Mammary epithelial cell (primary cell): ENCODE results near the gene CEP128.

Experiments
- EZH2 ChIP-seq: IDR thresholded peaks from 2 replicates; pipeline ENCODE4 v1.6.1; 2012; ENCODE audit warnings: low read length, inconsistent platforms, borderline replicate concordance
- TF ChIP-seq, protein P1 (sequence below), 2 donors: IDR thresholded peaks in 1 of 2; conservative IDR thresholded peaks in 1 of 2; 2 replicates each; pipeline ENCODE4 v1.5.1; 2011 to 2012; ENCODE audit warnings: inconsistent platforms in 2 of 2, low read length in 2 of 2, mild to moderate bottlenecking in 2 of 2, control low read depth in 1 of 2, low read depth in 1 of 2; ENCODE audit not compliant: insufficient read depth in 1 of 2; ENCODE audit errors: extremely low read depth in 1 of 2

- TF ChIP-seq, protein P1, sequence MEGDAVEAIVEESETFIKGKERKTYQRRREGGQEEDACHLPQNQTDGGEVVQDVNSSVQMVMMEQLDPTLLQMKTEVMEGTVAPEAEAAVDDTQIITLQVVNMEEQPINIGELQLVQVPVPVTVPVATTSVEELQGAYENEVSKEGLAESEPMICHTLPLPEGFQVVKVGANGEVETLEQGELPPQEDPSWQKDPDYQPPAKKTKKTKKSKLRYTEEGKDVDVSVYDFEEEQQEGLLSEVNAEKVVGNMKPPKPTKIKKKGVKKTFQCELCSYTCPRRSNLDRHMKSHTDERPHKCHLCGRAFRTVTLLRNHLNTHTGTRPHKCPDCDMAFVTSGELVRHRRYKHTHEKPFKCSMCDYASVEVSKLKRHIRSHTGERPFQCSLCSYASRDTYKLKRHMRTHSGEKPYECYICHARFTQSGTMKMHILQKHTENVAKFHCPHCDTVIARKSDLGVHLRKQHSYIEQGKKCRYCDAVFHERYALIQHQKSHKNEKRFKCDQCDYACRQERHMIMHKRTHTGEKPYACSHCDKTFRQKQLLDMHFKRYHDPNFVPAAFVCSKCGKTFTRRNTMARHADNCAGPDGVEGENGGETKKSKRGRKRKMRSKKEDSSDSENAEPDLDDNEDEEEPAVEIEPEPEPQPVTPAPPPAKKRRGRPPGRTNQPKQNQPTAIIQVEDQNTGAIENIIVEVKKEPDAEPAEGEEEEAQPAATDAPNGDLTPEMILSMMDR (conservative IDR thresholded peaks at IDR 0.05 in 1 of 2, IDR thresholded peaks at IDR 0.05 in 1 of 2; ENCODE audit: extremely low read depth in 1 of 2, insufficient read depth in 1 of 2, low read depth in 1 of 2, low read length in 2 of 2): no peak
- no peak for TF ChIP-seq EZH2
Observed at GRCh38 chr14:80988192-80988591, 46.7 kb upstream of the CEP128 start.
